ENCODE data around the gene OSBPL5. TPM values are rescaled to one million over a fixed set of nuclear protein-coding genes. Genes with fewer than 3 reads are reported as not detected.

The OSBPL5 gene
- total RNA-seq, 4 donors from 2014 or later: 9.2 to 18.5 (median 14.0) TPM

GRCh38 chr11:3177931-3178330 lies 12.8 kb upstream of the OSBPL5 start:
- Histone ChIP-seq H3K4me3 (no peak overlapping the region), H3K27ac (no peak overlapping the region), H3K27me3 (no peaks in the 10 kb centered on the region), H3K4me1 (no peaks in the 10 kb centered on the region), H3K9me3 (no peaks in the 10 kb centered on the region), H3K36me3 (no peaks in the 10 kb centered on the region)
- TF ChIP-seq, protein P1, sequence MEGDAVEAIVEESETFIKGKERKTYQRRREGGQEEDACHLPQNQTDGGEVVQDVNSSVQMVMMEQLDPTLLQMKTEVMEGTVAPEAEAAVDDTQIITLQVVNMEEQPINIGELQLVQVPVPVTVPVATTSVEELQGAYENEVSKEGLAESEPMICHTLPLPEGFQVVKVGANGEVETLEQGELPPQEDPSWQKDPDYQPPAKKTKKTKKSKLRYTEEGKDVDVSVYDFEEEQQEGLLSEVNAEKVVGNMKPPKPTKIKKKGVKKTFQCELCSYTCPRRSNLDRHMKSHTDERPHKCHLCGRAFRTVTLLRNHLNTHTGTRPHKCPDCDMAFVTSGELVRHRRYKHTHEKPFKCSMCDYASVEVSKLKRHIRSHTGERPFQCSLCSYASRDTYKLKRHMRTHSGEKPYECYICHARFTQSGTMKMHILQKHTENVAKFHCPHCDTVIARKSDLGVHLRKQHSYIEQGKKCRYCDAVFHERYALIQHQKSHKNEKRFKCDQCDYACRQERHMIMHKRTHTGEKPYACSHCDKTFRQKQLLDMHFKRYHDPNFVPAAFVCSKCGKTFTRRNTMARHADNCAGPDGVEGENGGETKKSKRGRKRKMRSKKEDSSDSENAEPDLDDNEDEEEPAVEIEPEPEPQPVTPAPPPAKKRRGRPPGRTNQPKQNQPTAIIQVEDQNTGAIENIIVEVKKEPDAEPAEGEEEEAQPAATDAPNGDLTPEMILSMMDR (IDR thresholded peaks at IDR 0.05 in 4 of 5, conservative IDR thresholded peaks at IDR 0.05 in 1 of 5): no peak
- TF ChIP-seq POLR2A (IDR thresholded peaks at IDR 0.05): no peak
- DNase-seq (no peak), ATAC-seq (no peak)
- in situ Hi-C loops (cut with MboI; ENCODE audit: low sequenced_read_pairs in 4 of 4) (no loop called here), intact Hi-C loops (cut with DNase I; ENCODE audit: low total_unique reads) (no loop called here)

GRCh38 chr11:3176487-3176886 lies 11.4 kb upstream of the OSBPL5 start:
- no peak overlapping the region for H3K27ac ChIP-seq

GRCh38 chr11:3175194-3175593 lies 10.1 kb upstream of the OSBPL5 start:
- H3K4me1 ChIP-seq: peaks cover 1 to 2% of the 10 kb centered on the region in 2 donors
- intact Hi-C loops (cut with DNase I; ENCODE audit: low total_unique reads) (no loop called here), in situ Hi-C loops (cut with MboI; ENCODE audit: low sequenced_read_pairs in 4 of 4) (no loop called here)
- no peak overlapping the region for H3K4me3 ChIP-seq
- no peak for TF ChIP-seq POLR2A (IDR thresholded peaks at IDR 0.05)
- TF ChIP-seq, protein P1 (IDR thresholded peaks at IDR 0.05 in 4 of 5, conservative IDR thresholded peaks at IDR 0.05 in 1 of 5): no peak
- H3K36me3 ChIP-seq: no peaks in the 10 kb centered on the region
- DNase-seq (no peak), ATAC-seq (no peak)
- H3K27me3 ChIP-seq: no peaks in the 10 kb centered on the region
- H3K27ac ChIP-seq: no peak overlapping the region
- H3K9me3 ChIP-seq: no peaks in the 10 kb centered on the region

More at GRCh38 chr11:3176487-3176886, 11.4 kb upstream of the OSBPL5 start:
- DNase-seq (no peak), ATAC-seq (no peak)
- Histone ChIP-seq H3K4me1 (no peaks in the 10 kb centered on the region), H3K9me3 (no peaks in the 10 kb centered on the region), H3K36me3 (no peaks in the 10 kb centered on the region), H3K4me3 (no peak overlapping the region), H3K27me3 (no peaks in the 10 kb centered on the region)
- in situ Hi-C loops (cut with MboI; ENCODE audit: low sequenced_read_pairs in 4 of 4) (no loop called here), intact Hi-C loops (cut with DNase I; ENCODE audit: low total_unique reads) (no loop called here)
- TF ChIP-seq POLR2A (IDR thresholded peaks at IDR 0.05): no peak
- TF ChIP-seq, protein P1 (IDR thresholded peaks at IDR 0.05 in 4 of 5, conservative IDR thresholded peaks at IDR 0.05 in 1 of 5): no peak

GRCh38 chr11:3174387-3174786 lies 9.3 kb upstream of the OSBPL5 start:
- DNase-seq (no peak), ATAC-seq (no peak)
- no peaks in the 10 kb centered on the region for H3K36me3 ChIP-seq
- H3K9me3 ChIP-seq: no peaks in the 10 kb centered on the region
- no peak overlapping the region for H3K27ac ChIP-seq
- H3K4me1 ChIP-seq: peaks cover 9 to 10% of the 10 kb centered on the region in 2 donors
- H3K27me3 ChIP-seq: no peaks in the 10 kb centered on the region
- TF ChIP-seq POLR2A (IDR thresholded peaks at IDR 0.05): no peak
- TF ChIP-seq, protein P1 (IDR thresholded peaks at IDR 0.05 in 4 of 5, conservative IDR thresholded peaks at IDR 0.05 in 1 of 5): no peak
- intact Hi-C loops (cut with DNase I; ENCODE audit: low total_unique reads): no loop called here
- in situ Hi-C loops (cut with MboI; ENCODE audit: low sequenced_read_pairs in 4 of 4): no loop called here
- no peak overlapping the region for H3K4me3 ChIP-seq

DNA sequence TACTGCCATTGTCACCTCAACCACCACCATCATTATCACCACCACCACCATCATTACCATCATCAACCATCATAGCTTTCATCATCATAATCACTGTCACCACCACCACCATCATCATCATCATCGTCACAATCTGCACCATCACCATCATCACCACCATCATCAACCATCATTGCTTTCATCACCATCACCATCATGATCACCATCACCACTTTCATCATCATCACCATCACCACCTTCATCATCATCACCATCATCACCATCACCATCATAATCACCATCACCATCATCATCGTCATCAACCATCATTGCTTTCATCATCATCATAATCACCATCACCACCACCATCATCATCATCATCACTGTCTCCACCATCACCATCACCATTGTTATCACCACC lies 8.7 kb upstream of the OSBPL5 start:
- Histone ChIP-seq H3K9me3 (no peaks in the 10 kb centered on the region), H3K36me3 (no peaks in the 10 kb centered on the region), H3K4me1 (peaks cover 15 to 16% of the 10 kb centered on the region in 2 donors), H3K4me3 (no peak overlapping the region), H3K27ac (no peak overlapping the region), H3K27me3 (no peaks in the 10 kb centered on the region)
- in situ Hi-C loops (cut with MboI; ENCODE audit: low sequenced_read_pairs in 4 of 4) (no loop called here), intact Hi-C loops (cut with DNase I; ENCODE audit: low total_unique reads) (no loop called here)
- DNase-seq (no peak), ATAC-seq (no peak)
- TF ChIP-seq, protein P1 (IDR thresholded peaks at IDR 0.05 in 4 of 5, conservative IDR thresholded peaks at IDR 0.05 in 1 of 5): no peak
- TF ChIP-seq POLR2A (IDR thresholded peaks at IDR 0.05): no peak

Data from gastrocnemius medialis (tissue), 4 donors.